Measurements from ENCODE around the gene NDOR1.

DNA sequence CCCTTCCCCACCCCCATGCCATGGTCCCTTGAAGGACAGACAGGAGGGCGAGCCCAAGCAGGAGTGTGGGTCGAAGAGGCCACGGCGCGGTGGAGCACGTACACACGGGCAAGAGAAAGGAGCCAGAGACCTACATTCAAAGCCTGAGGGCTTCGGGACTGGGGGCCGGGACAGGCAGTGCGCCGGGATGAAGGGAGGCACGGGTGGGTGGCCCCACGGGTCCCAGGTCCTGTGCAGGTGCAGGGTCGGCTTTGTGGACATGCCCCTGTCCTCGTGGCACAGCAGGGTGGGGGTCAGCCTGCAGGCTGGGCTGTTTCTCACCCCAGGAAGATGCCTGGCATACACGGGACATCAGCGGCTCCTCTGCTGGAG, 45.5 kb upstream of the NDOR1 start:
- TF ChIP-seq POLR2AphosphoS5 (IDR thresholded peaks at IDR 0.05; ENCODE audit: low read depth, low read length), result no peak
- TF ChIP-seq, protein P1, sequence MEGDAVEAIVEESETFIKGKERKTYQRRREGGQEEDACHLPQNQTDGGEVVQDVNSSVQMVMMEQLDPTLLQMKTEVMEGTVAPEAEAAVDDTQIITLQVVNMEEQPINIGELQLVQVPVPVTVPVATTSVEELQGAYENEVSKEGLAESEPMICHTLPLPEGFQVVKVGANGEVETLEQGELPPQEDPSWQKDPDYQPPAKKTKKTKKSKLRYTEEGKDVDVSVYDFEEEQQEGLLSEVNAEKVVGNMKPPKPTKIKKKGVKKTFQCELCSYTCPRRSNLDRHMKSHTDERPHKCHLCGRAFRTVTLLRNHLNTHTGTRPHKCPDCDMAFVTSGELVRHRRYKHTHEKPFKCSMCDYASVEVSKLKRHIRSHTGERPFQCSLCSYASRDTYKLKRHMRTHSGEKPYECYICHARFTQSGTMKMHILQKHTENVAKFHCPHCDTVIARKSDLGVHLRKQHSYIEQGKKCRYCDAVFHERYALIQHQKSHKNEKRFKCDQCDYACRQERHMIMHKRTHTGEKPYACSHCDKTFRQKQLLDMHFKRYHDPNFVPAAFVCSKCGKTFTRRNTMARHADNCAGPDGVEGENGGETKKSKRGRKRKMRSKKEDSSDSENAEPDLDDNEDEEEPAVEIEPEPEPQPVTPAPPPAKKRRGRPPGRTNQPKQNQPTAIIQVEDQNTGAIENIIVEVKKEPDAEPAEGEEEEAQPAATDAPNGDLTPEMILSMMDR (IDR thresholded peaks at IDR 0.05; ENCODE audit: control extremely low read depth in 1 of 3, insufficient read depth in 1 of 3, low read depth in 1 of 3, low read length in 3 of 3), result no peak
- TF ChIP-seq E2F6 (IDR thresholded peaks at IDR 0.05), result no peak
- TF ChIP-seq MAX (IDR thresholded peaks at IDR 0.05), result no peak

All from H1 (cell line).